SH-SY5Y (cell line): ENCODE results near the gene C1R.

Experiments used
- GATA2 ChIP-seq: IDR thresholded peaks from 2 replicates; pipeline ENCODE4 v1.6.1; 2011; ENCODE audit warnings: mild to moderate bottlenecking, low read depth, low read length
- GATA3 ChIP-seq: IDR thresholded peaks from 2 replicates; pipeline ENCODE4 v1.6.1; 2011; ENCODE audit warnings: low read depth, mild to moderate bottlenecking, low read length, moderate library complexity

C1R gene

GRCh38 chr12:7127916-7128626 is 35.8 kb upstream of the C1R start:
- no peak for TF ChIP-seq GATA3

GRCh38 chr12:7125632-7126227 is 33.5 kb upstream of the C1R start:
- TF ChIP-seq GATA2: no peak
- no peak for TF ChIP-seq GATA3

GRCh38 chr12:7123806-7124522 is 31.7 kb upstream of the C1R start:
- no peak for TF ChIP-seq GATA3

- TF ChIP-seq GATA3: no peak
- TF ChIP-seq GATA2: no peak
Measured at GRCh38 chr12:7122811-7123769, 30.8 kb upstream of the C1R start.

- no peak for TF ChIP-seq GATA2
- TF ChIP-seq GATA3: no peak
Measured at GRCh38 chr12:7121324-7121723, 29.1 kb upstream of the C1R start.

- no peak for TF ChIP-seq GATA2
- TF ChIP-seq GATA3: no peak
Measured at GRCh38 chr12:7120166-7120565, 27.9 kb upstream of the C1R start.

- TF ChIP-seq GATA2 (no peak), GATA3 (no peak)
Measured at GRCh38 chr12:7118881-7119280, 26.6 kb upstream of the C1R start.

GRCh38 chr12:7117670-7118069 is 25.4 kb upstream of the C1R start:
- TF ChIP-seq GATA2: no peak
- TF ChIP-seq GATA3: no peak

- TF ChIP-seq GATA2: no peak
- no peak for TF ChIP-seq GATA3
Measured at GRCh38 chr12:7116916-7117315, 24.7 kb upstream of the C1R start.

GRCh38 chr12:7116196-7116595 is 24.0 kb upstream of the C1R start:
- no peak for TF ChIP-seq GATA2
- TF ChIP-seq GATA3: no peak

GRCh38 chr12:7114851-7115250 is 22.6 kb upstream of the C1R start:
- no peak for TF ChIP-seq GATA2
- no peak for TF ChIP-seq GATA3

GRCh38 chr12:7114008-7114407 is 21.8 kb upstream of the C1R start:
- TF ChIP-seq GATA2 (no peak), GATA3 (no peak)

GRCh38 chr12:7113389-7113871 is 21.2 kb upstream of the C1R start:
- TF ChIP-seq GATA3 (no peak), GATA2 (no peak)

- TF ChIP-seq GATA3 (no peak), GATA2 (no peak)
Measured at GRCh38 chr12:7112041-7112440, 19.8 kb upstream of the C1R start.
